ENCODE data around the gene TIMM44.

The TIMM44 gene

GRCh38 chr19:7943444-7944176 lies at the start of gene TIMM44:
Gene TIMM44 (minus strand): TSS chr19:7943666. CDS start chr19:7943651, 15 bp downstream.
- DNase-seq = peak; percentile 100

GRCh38 chr19:7992575-7992974 lies 49.1 kb upstream of the TIMM44 start:
- DNase-seq = no peak

- no peak for DNase-seq
These were observed 45.7 kb upstream of the TIMM44 start for GRCh38 chr19:7989071-7989575.

GRCh38 chr19:7988307-7988706 lies 44.8 kb upstream of the TIMM44 start:
- DNase-seq = no peak

GRCh38 chr19:7987114-7987768 lies 43.8 kb upstream of the TIMM44 start:
- no peak for DNase-seq

GRCh38 chr19:7986321-7987113 lies 43.1 kb upstream of the TIMM44 start:
- DNase-seq = no peak

- DNase-seq = no peak
These were observed 42.0 kb upstream of the TIMM44 start for GRCh38 chr19:7985481-7985911.

GRCh38 chr19:7983995-7984837 lies 40.8 kb upstream of the TIMM44 start:
- no peak for DNase-seq

- DNase-seq = no peak
These were observed 40.0 kb upstream of the TIMM44 start for GRCh38 chr19:7983286-7983950.

GRCh38 chr19:7982651-7983099 lies 39.2 kb upstream of the TIMM44 start:
- DNase-seq = no peak

GRCh38 chr19:7982103-7982502 lies 38.6 kb upstream of the TIMM44 start:
- DNase-seq = no peak

GRCh38 chr19:7981661-7982060 lies 38.2 kb upstream of the TIMM44 start:
- DNase-seq = no peak

- DNase-seq = no peak
These were observed 37.7 kb upstream of the TIMM44 start for GRCh38 chr19:7981199-7981598.

- DNase-seq = no peak
These were observed 37.2 kb upstream of the TIMM44 start for GRCh38 chr19:7980635-7981121.

GRCh38 chr19:7980168-7980567 lies 36.7 kb upstream of the TIMM44 start:
- no peak for DNase-seq

GRCh38 chr19:7979559-7979958 lies 36.1 kb upstream of the TIMM44 start:
- no peak for DNase-seq

- DNase-seq = no peak
These were observed 35.5 kb upstream of the TIMM44 start for GRCh38 chr19:7979011-7979410.

- DNase-seq = no peak
These were observed 34.8 kb upstream of the TIMM44 start for GRCh38 chr19:7978179-7978825.

GRCh38 chr19:7977723-7978040 lies 34.2 kb upstream of the TIMM44 start:
- no peak for DNase-seq

- no peak for DNase-seq
These were observed 33.7 kb upstream of the TIMM44 start for GRCh38 chr19:7977021-7977722.

- no peak for DNase-seq
These were observed 33.0 kb upstream of the TIMM44 start for GRCh38 chr19:7976461-7976860.

Data from inflammatory macrophage treated with lipopolysaccharide for 4 hours (primary cell).